HG03135 (cell line): ENCODE measurements around the gene SOS2.
"Not testable (repeated sequence)": the region's sequence is repeated elsewhere in the genome, so short reads cannot be mapped to it uniquely, and the experiment has no call there.

Experiments
- ATAC-seq: cut with Tn5 transposase; IDR thresholded peaks from one replicate; pipeline ENCODE4 v1.9.1; 2021; ENCODE audit warnings: mild to moderate bottlenecking, moderate library complexity; ENCODE audit not compliant: unreplicated experiment

SOS2 gene

DNA sequence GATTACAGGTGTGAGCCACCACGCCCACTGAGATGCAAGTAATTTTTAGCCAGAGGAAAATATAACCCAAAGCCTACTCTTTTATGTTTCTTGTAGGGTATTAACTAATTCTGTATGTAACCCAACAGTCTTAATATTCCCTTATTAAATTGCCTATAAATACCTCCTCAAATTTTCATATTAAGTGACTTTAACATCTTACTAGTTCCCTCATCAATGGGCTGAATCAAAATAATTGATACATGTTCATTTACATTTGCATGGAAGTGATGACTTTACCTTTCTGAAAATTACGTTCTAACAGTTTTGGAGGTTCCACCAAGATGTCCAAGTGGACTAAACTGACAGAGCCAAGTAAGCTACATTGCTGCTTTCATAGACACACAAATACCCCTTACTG, 3.1 kb downstream of the SOS2 start:
- ATAC-seq = no peak

- ATAC-seq = no peak
These were observed 5.4 kb downstream of the SOS2 start for GRCh38 chr14:50225974-50226297.

- no peak for ATAC-seq
These were observed 6.1 kb downstream of the SOS2 start for GRCh38 chr14:50225067-50225973.

- ATAC-seq = no peak
These were observed 9.2 kb downstream of the SOS2 start for GRCh38 chr14:50222055-50222613.

GRCh38 chr14:50218501-50218900, 12.9 kb downstream of the SOS2 start:
- no peak for ATAC-seq

DNA sequence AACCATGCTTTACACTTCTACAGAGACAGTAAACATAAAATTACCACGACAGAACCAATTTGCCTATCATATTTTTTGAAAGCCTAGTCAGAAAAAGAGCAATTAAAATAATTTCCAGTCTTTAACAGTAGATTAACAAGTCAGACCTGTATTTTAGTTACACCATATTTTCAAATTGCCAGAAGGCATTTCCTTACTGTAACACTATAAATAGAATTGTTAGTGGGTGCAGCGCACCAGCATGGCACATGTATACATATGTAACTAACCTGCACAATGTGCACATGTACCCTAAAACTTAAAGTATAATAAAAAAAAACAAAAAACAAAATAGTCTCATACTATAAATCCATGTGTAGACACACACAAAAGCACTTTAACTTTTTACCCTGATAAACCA, 16.0 kb downstream of the SOS2 start:
- ATAC-seq = no peak

DNA sequence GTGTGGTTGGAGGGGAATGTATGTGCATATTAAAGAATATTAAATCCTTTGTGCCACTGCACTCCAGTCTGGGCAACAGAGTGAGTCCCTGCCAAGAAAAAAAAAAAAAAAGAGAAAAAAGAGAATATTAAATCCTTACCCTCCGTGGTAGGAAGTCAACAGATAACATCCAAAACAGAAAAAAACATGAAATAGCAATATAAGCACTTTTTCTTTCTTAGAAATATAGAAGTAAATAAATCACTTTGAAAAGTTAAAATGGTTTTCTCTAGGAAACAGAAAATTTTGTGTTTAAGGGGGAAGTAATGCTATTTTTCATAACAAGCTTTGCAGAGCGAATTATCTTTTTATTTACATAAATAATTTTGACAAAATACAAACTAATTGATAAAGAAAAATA, 17.6 kb downstream of the SOS2 start:
- ATAC-seq = no peak

GRCh38 chr14:50212726-50213125, 18.7 kb downstream of the SOS2 start:
- no peak for ATAC-seq

GRCh38 chr14:50210074-50210473, 21.3 kb downstream of the SOS2 start:
- ATAC-seq = no peak

DNA sequence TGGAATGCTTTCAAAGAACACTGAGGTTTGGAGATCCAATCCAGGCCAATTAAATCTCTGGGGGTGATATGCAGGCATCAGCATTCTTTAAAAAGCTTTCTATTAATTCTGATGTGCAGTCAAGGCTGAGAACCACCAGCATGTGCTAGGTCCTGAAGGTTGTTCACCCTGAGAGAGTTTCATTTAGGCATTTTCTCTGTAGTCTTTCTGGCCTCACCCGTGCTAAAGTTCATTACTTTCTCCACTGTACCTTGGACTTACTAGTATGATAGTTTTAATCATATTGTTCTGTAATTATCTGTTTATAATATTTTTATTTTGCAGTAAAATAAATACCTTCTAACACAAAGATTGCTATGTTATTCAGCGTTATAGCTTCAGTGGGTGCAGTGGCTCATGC, 32.9 kb downstream of the SOS2 start:
- no peak for ATAC-seq

DNA sequence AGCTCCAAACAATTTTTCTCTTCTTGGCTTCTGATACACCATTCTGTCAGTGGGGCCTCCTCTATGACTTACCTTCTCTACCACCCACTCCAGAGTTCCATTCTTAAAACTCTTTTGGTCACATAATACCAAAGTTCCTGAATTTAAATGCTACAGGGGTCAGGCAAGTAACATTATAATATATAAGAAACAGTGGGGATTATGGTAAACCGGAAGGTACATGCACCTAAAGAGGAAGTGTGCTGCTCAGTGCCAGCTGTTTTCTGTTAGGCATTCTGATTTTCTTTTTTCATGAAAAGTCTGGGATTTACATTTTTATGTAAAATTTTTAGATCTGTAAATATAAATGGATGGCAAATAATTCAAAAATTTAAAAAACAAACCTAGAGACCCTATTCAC, 39.9 kb downstream of the SOS2 start:
- no peak for ATAC-seq

GRCh38 chr14:50186107-50186506, 45.3 kb downstream of the SOS2 start:
- ATAC-seq = no peak

DNA sequence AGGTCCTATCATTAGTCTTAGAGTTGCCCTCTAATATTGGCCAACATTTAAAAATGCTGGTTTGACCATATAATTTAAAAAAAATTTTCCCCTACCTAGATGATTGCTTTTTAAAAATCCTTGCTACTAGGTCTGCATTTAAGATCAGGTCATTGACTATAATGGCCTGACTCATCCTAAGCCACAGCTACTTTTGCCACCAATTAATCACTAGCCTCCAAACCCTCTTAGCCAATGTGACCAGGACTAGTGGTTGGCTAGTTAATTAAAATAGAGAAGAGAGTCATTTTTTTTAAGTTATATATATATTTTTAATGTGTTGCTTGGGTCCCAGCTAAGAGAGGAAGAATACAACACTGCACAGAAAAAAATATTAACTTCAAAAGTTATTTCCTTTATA, 57.5 kb downstream of the SOS2 start:
- no peak for ATAC-seq

GRCh38 chr14:50171895-50172294, 59.5 kb downstream of the SOS2 start:
- no peak for ATAC-seq

GRCh38 chr14:50167381-50167780, 64.0 kb downstream of the SOS2 start:
- not testable (repeated sequence) for ATAC-seq

GRCh38 chr14:50156111-50156510, 75.3 kb downstream of the SOS2 start:
- no peak for ATAC-seq

DNA sequence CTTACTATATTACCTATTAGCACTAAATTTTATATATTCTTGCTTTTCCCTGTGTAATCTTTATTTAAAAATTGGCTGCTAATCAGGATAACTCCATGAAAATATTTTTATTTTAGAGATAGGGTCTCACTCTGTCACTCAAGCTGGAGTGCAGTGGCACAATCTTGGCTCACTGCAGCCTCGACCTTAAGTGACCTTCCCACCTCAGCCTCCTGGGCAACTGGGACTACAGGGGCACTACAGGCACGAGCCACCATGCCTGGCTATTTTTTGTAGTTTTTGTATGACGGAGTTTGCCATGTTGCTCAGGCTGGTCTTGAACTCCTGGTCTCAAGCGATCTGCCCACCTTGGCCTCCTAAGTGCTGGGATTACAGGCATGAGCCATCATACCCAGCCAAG, 82.6 kb downstream of the SOS2 start:
- ATAC-seq = no peak

GRCh38 chr14:50139192-50139591, 92.2 kb downstream of the SOS2 start:
- ATAC-seq = no peak

GRCh38 chr14:50127802-50128201, 103.6 kb downstream of the SOS2 start:
- ATAC-seq = no peak

- no peak for ATAC-seq
These were observed 108.3 kb downstream of the SOS2 start for GRCh38 chr14:50123062-50123461.

GRCh38 chr14:50122291-50122690, 109.1 kb downstream of the SOS2 start:
- ATAC-seq = no peak

- ATAC-seq = no peak
These were observed 109.9 kb downstream of the SOS2 start for GRCh38 chr14:50121486-50121885.

DNA sequence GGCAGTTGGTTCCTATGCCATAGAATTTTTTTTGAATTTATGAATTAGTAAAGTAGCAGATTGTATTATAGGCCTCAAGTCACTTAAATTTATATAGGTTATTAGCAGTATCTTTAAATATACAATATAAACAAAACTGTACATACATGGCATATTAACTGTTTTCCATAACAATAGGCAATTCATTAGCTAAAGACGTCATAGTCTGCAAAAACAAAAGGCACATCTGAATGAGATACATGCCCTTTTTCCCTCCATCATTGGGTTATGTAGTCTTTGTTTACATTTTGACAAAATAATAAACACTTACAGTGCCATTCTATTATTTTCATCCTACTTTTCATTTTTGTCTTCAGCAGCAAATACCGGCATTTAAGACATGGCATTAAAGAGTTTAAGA, 113.9 kb downstream of the SOS2 start:
- ATAC-seq = no peak
